GM12891 (cell line): ENCODE data around the gene TAF6L.

ENCODE experiments used
- PAX5 ChIP-seq: IDR thresholded peaks from 2 replicates; pipeline ENCODE4 v1.6.1; 2011; ENCODE audit warnings: low read length, moderate library complexity, mild to moderate bottlenecking; ENCODE audit not compliant: insufficient read depth, severe bottlenecking
- POLR2A ChIP-seq: IDR thresholded peaks from 2 replicates; pipeline ENCODE4 v1.6.1; 2011; ENCODE audit warnings: low read depth, low read length, control low read depth
- POLR2AphosphoS5 ChIP-seq: IDR thresholded peaks from 2 replicates; pipeline ENCODE4 v1.6.1; 2011; ENCODE audit warnings: low read depth, low read length, control low read depth
- POU2F2 ChIP-seq: IDR thresholded peaks from 2 replicates; pipeline ENCODE4 v1.6.1; 2011; ENCODE audit warnings: low read depth, mild to moderate bottlenecking, control low read depth, low read length, moderate library complexity
- SPI1 ChIP-seq: IDR thresholded peaks from 2 replicates; pipeline ENCODE4 v1.6.1; 2011; ENCODE audit warnings: low read depth, low read length, control low read depth
- TAF1 ChIP-seq: IDR thresholded peaks from 2 replicates; pipeline ENCODE4 v1.6.1; 2011; ENCODE audit warnings: low read depth, low read length, control low read depth

DNA sequence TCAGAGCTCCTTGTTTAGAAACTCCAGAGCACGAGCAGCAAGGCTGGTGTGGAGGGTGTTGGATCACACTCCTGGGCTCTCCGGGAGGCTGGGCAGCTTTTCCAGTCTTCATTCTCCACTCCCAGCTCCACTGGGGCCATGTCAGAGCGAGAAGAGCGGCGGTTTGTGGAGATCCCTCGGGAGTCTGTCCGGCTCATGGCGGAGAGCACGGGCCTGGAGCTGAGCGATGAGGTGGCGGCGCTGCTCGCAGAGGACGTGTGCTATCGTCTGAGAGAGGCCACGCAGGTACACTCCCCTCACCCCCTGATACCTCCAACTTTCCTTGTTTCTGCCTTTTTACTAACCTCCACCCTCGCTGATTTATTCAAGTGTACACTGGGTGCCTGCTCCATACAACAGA is 4.5 kb downstream of the TAF6L start:
- no peak for TF ChIP-seq POLR2A
- TF ChIP-seq TAF1, result no peak
- TF ChIP-seq POLR2AphosphoS5, result no peak
- TF ChIP-seq SPI1, result no peak
- no peak for TF ChIP-seq PAX5
- no peak for TF ChIP-seq POU2F2
